ENCODE results near the gene RPS16.
"Not testable (repeated sequence)": the region's sequence is repeated elsewhere in the genome, so short reads cannot be mapped to it uniquely, and the experiment has no call there.

Gene RPS16

GRCh38 chr19:39435499-39436349 is at the start of gene RPS16:
Gene RPS16, minus strand, starts transcription at chr19:39435949. Its CDS starts 54 bp downstream, at chr19:39435895.
- DNase-seq (ENCODE audit: low spot score) = peak; percentile 98

- no peak for DNase-seq (ENCODE audit: low spot score)
Measured at GRCh38 chr19:39483141-39483540, 47.4 kb upstream of the RPS16 start.

- no peak for DNase-seq (ENCODE audit: low spot score)
Measured at GRCh38 chr19:39481676-39482075, 45.9 kb upstream of the RPS16 start.

- no peak for DNase-seq (ENCODE audit: low spot score)
Measured at GRCh38 chr19:39481229-39481545, 45.4 kb upstream of the RPS16 start.

- DNase-seq (ENCODE audit: low spot score) = peak; percentile 93
Measured at GRCh38 chr19:39480337-39481228, 44.8 kb upstream of the RPS16 start, which contains the start of gene TIMM50. Gene TIMM50, plus strand, starts transcription at chr19:39480838. Its CDS starts 16 bp downstream, at chr19:39480854.

GRCh38 chr19:39479916-39480315 is 44.2 kb upstream of the RPS16 start:
- DNase-seq (ENCODE audit: low spot score) = no peak

- peak; percentile 45 for DNase-seq (ENCODE audit: low spot score)
Measured at GRCh38 chr19:39479319-39479801, 43.6 kb upstream of the RPS16 start.

- DNase-seq (ENCODE audit: low spot score) = no peak
Measured at GRCh38 chr19:39475748-39476147, 40.0 kb upstream of the RPS16 start.

GRCh38 chr19:39474139-39474620 is 38.4 kb upstream of the RPS16 start:
- peak; percentile 22 for DNase-seq (ENCODE audit: low spot score)

- no peak for DNase-seq (ENCODE audit: low spot score)
Measured at GRCh38 chr19:39473443-39473960, 37.8 kb upstream of the RPS16 start.

- DNase-seq (ENCODE audit: low spot score) = no peak
Measured at GRCh38 chr19:39472746-39473442, 37.1 kb upstream of the RPS16 start.

GRCh38 chr19:39471756-39472536 is 36.2 kb upstream of the RPS16 start:
- DNase-seq (ENCODE audit: low spot score) = no peak

- DNase-seq (ENCODE audit: low spot score) = peak; percentile 14
Measured at GRCh38 chr19:39470724-39471339, 35.1 kb upstream of the RPS16 start.

GRCh38 chr19:39469567-39469966 is 33.8 kb upstream of the RPS16 start:
- DNase-seq (ENCODE audit: low spot score) = no peak

- DNase-seq (ENCODE audit: low spot score) = no peak
Measured at GRCh38 chr19:39469036-39469435, 33.3 kb upstream of the RPS16 start.

- no peak for DNase-seq (ENCODE audit: low spot score)
Measured at GRCh38 chr19:39467941-39468340, 32.2 kb upstream of the RPS16 start.

GRCh38 chr19:39465956-39466747 is 30.4 kb upstream of the RPS16 start:
- DNase-seq (ENCODE audit: low spot score) = no peak

GRCh38 chr19:39463403-39463802 is 27.7 kb upstream of the RPS16 start:
- DNase-seq (ENCODE audit: low spot score) = no peak

- DNase-seq (ENCODE audit: low spot score) = not testable (repeated sequence)
Measured at GRCh38 chr19:39451257-39451656, 15.5 kb upstream of the RPS16 start.

Data from kidney tubule cell (primary cell).